ENCODE data around the gene MKI67.

The MKI67 gene

DNA sequence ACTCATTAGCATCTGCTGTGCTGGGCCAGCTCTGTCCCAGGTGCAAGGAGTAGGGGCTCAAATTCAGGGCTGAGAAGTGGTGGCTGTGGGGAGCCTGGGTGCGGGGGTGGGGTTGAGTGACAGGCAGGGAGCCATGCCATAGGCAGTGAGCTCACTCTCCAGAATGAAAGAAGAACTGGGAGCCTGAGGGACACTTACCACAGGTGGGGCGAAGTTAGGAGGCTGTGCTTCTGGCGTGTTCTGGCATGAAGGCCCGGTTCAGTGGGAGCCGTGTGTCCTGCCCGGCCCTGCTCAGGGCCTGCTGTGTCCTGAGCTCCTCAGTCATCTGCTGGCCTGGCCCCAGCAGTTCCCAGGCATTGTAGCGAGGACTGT lies 62.5 kb downstream of the MKI67 start:
- Histone ChIP-seq H3K27ac (ENCODE audit: low read depth, low read length) (no peak overlapping the region), H3K36me3 (ENCODE audit: control insufficient read depth, insufficient read depth, low read length) (no peaks in the 10 kb centered on the region), H3K4me1 (ENCODE audit: control insufficient read depth, insufficient read depth, low read length) (peaks cover 20% of the 10 kb centered on the region), H3K27me3 (ENCODE audit: control insufficient read depth, insufficient read depth, low read length) (no peaks in the 10 kb centered on the region), H3K9ac (ENCODE audit: low read depth, low read length) (no peak overlapping the region), H3K4me3 (ENCODE audit: low read depth, low read length) (no peak overlapping the region), H3K9me3 (ENCODE audit: control insufficient read depth, insufficient read depth, low read length) (no peaks in the 10 kb centered on the region)

DNA sequence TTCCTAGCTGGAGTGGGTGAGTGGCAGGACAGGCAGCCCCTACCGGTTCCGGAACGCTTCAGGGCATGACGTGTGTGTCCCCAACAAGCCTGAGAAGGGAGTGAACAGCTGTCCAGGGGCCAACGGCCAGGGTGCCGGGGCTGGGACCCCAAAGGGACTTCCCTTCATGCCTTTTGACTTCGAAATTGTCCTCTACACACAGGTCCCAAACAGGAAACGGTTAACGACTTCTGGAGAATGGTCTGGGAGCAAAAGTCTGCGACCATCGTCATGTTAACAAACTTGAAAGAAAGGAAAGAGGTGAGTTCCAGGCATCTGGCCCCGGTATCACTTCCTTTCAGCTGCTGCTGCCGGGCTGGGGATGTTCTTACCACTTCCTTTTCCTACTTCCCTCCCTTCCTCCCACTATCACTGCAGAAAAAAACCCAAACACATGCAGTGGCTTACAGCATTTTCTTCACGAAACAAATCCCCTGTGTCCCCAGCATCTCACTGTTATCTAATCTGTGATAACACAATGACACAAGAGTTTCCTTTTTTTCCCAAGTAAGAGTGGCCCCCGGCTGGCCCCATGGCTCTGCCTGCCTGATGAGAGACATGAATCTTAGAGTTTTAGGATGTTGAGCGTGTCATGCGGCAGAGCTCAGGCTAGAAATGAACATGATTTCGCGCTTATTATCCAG lies 63.2 kb downstream of the MKI67 start:
- peaks cover 20% of the 10 kb centered on the region for H3K4me1 ChIP-seq (ENCODE audit: control insufficient read depth, insufficient read depth, low read length)
- no peak overlapping the region for H3K9ac ChIP-seq (ENCODE audit: low read depth, low read length)
- no peak overlapping the region for H3K27ac ChIP-seq (ENCODE audit: low read depth, low read length)
- H3K9me3 ChIP-seq (ENCODE audit: control insufficient read depth, insufficient read depth, low read length): no peaks in the 10 kb centered on the region
- no peaks in the 10 kb centered on the region for H3K36me3 ChIP-seq (ENCODE audit: control insufficient read depth, insufficient read depth, low read length)
- no peaks in the 10 kb centered on the region for H3K27me3 ChIP-seq (ENCODE audit: control insufficient read depth, insufficient read depth, low read length)
- no peak overlapping the region for H3K4me3 ChIP-seq (ENCODE audit: low read depth, low read length)

- H3K27me3 ChIP-seq (ENCODE audit: control insufficient read depth, insufficient read depth, low read length): no peaks in the 10 kb centered on the region
- H3K36me3 ChIP-seq (ENCODE audit: control insufficient read depth, insufficient read depth, low read length): no peaks in the 10 kb centered on the region
- H3K27ac ChIP-seq (ENCODE audit: low read depth, low read length): no peak overlapping the region
- H3K9ac ChIP-seq (ENCODE audit: low read depth, low read length): no peak overlapping the region; the same call in 1 of the 2 replicates
- no peak overlapping the region for H3K4me3 ChIP-seq (ENCODE audit: low read depth, low read length)
- no peaks in the 10 kb centered on the region for H3K9me3 ChIP-seq (ENCODE audit: control insufficient read depth, insufficient read depth, low read length)
- H3K4me1 ChIP-seq (ENCODE audit: control insufficient read depth, insufficient read depth, low read length): peaks cover 20% of the 10 kb centered on the region
These were observed 63.8 kb downstream of the MKI67 start for GRCh38 chr10:128062331-128062880.

GRCh38 chr10:128061306-128062300 lies 64.6 kb downstream of the MKI67 start:
- Histone ChIP-seq H3K9me3 (ENCODE audit: control insufficient read depth, insufficient read depth, low read length) (no peaks in the 10 kb centered on the region), H3K4me1 (ENCODE audit: control insufficient read depth, insufficient read depth, low read length) (peaks cover 20% of the 10 kb centered on the region), H3K4me3 (ENCODE audit: low read depth, low read length) (no peak overlapping the region), H3K27me3 (ENCODE audit: control insufficient read depth, insufficient read depth, low read length) (no peaks in the 10 kb centered on the region), H3K9ac (ENCODE audit: low read depth, low read length) (no peak overlapping the region), H3K27ac (ENCODE audit: low read depth, low read length) (no peak overlapping the region), H3K36me3 (ENCODE audit: control insufficient read depth, insufficient read depth, low read length) (no peaks in the 10 kb centered on the region)

DNA sequence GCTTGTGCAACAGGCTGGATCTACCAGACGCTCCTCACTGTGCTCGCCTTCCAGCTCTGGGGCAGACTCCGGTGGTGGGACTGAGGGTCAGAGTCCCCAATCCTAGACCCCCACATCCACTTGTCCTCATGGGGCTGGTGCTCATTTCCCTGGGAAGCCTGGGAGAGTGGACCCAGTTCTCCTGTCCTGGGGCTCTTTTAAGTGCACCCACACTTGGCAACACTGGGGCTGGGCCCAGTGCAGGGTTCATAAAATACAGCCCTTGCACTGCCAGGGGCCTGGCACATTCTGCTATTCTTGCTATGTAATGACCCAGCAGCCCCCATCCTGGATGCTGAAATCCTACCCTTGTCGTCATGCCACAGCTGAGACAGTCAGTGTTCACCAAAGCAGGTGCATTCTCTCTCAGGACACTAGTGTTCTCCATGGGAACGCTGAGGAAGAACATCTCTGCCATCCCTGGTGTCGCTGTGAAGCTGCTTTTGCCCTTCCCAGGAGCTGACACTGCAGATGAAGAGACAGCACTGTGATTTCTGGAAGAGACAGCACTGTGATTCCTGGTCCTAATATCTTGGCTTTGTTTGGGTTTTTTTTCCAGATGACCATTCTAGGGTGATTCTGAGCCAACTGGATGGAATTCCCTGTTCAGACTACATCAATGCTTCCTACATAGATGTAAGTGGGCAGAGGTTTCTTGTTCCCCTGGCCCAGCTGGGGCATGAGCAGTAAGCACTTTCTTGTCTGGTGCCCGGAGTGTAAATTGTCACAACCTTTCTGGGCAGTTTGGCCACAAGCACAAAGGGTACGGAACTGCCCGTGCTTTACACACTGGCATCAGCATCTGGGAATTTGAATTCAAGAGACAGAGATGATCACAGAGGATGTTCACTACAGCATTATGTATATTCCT lies 65.6 kb downstream of the MKI67 start:
- Histone ChIP-seq H3K9ac (ENCODE audit: low read depth, low read length) (no peak overlapping the region), H3K27me3 (ENCODE audit: control insufficient read depth, insufficient read depth, low read length) (no peaks in the 10 kb centered on the region), H3K9me3 (ENCODE audit: control insufficient read depth, insufficient read depth, low read length) (no peaks in the 10 kb centered on the region), H3K4me3 (ENCODE audit: low read depth, low read length) (no peak overlapping the region), H3K27ac (ENCODE audit: low read depth, low read length) (no peak overlapping the region), H3K36me3 (ENCODE audit: control insufficient read depth, insufficient read depth, low read length) (no peaks in the 10 kb centered on the region), H3K4me1 (ENCODE audit: control insufficient read depth, insufficient read depth, low read length) (peaks cover 20% of the 10 kb centered on the region)

DNA sequence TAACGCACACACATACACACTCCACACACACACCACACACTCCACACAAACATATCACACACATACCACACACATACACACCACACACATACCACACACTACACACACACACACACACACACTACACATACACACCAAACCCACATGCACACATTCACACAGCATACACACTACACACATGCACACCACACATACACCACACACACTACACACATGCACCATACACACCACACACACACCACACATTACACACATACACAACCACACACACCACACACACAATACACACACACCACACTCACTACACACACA lies 66.3 kb downstream of the MKI67 start:
- Histone ChIP-seq H3K36me3 (ENCODE audit: control insufficient read depth, insufficient read depth, low read length) (no peaks in the 10 kb centered on the region), H3K9me3 (ENCODE audit: control insufficient read depth, insufficient read depth, low read length) (no peaks in the 10 kb centered on the region), H3K9ac (ENCODE audit: low read depth, low read length) (no peak overlapping the region), H3K27me3 (ENCODE audit: control insufficient read depth, insufficient read depth, low read length) (no peaks in the 10 kb centered on the region), H3K4me3 (ENCODE audit: low read depth, low read length) (no peak overlapping the region), H3K4me1 (ENCODE audit: control insufficient read depth, insufficient read depth, low read length) (peaks cover 20% of the 10 kb centered on the region), H3K27ac (ENCODE audit: low read depth, low read length) (no peak overlapping the region)

- no peaks in the 10 kb centered on the region for H3K27me3 ChIP-seq (ENCODE audit: control insufficient read depth, insufficient read depth, low read length)
- H3K36me3 ChIP-seq (ENCODE audit: control insufficient read depth, insufficient read depth, low read length): no peaks in the 10 kb centered on the region
- no peak overlapping the region for H3K9ac ChIP-seq (ENCODE audit: low read depth, low read length)
- no peak overlapping the region for H3K27ac ChIP-seq (ENCODE audit: low read depth, low read length)
- H3K9me3 ChIP-seq (ENCODE audit: control insufficient read depth, insufficient read depth, low read length): no peaks in the 10 kb centered on the region
- peaks cover 20% of the 10 kb centered on the region for H3K4me1 ChIP-seq (ENCODE audit: control insufficient read depth, insufficient read depth, low read length)
- H3K4me3 ChIP-seq (ENCODE audit: low read depth, low read length): no peak overlapping the region
These were observed 66.8 kb downstream of the MKI67 start for GRCh38 chr10:128059266-128059981.

DNA sequence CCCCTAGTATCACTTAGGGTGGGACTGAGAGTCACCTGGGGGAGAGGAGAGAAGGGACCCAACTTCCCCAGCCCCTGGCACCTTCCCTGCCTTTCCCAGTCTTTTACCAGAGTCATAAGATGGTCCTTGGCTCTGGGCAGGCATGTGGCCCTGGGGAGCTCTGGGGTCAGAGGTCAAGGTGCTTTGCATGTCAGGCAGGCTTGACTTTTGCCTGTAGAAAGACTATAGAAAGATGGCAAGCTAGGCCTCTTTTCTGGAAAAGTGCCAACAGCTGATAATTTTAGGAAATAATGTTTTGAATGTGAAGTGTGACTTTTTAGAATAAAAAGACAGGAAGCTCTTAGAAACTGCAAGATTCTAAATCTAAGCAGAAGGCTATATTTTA lies 67.5 kb downstream of the MKI67 start:
- H3K4me1 ChIP-seq (ENCODE audit: control insufficient read depth, insufficient read depth, low read length): peaks cover 16% of the 10 kb centered on the region
- H3K36me3 ChIP-seq (ENCODE audit: control insufficient read depth, insufficient read depth, low read length): no peaks in the 10 kb centered on the region
- H3K4me3 ChIP-seq (ENCODE audit: low read depth, low read length): no peak overlapping the region
- no peak overlapping the region for H3K9ac ChIP-seq (ENCODE audit: low read depth, low read length)
- H3K27me3 ChIP-seq (ENCODE audit: control insufficient read depth, insufficient read depth, low read length): no peaks in the 10 kb centered on the region
- H3K27ac ChIP-seq (ENCODE audit: low read depth, low read length): no peak overlapping the region
- H3K9me3 ChIP-seq (ENCODE audit: control insufficient read depth, insufficient read depth, low read length): no peaks in the 10 kb centered on the region

GRCh38 chr10:128058106-128058749 lies 68.0 kb downstream of the MKI67 start:
- H3K4me1 ChIP-seq (ENCODE audit: control insufficient read depth, insufficient read depth, low read length): peaks cover 11% of the 10 kb centered on the region
- no peaks in the 10 kb centered on the region for H3K36me3 ChIP-seq (ENCODE audit: control insufficient read depth, insufficient read depth, low read length)

More at GRCh38 chr10:128058106-128058749, 68.0 kb downstream of the MKI67 start:
- Histone ChIP-seq H3K9ac (ENCODE audit: low read depth, low read length) (no peak overlapping the region), H3K27ac (ENCODE audit: low read depth, low read length) (no peak overlapping the region), H3K4me3 (ENCODE audit: low read depth, low read length) (no peak overlapping the region), H3K27me3 (ENCODE audit: control insufficient read depth, insufficient read depth, low read length) (no peaks in the 10 kb centered on the region), H3K9me3 (ENCODE audit: control insufficient read depth, insufficient read depth, low read length) (no peaks in the 10 kb centered on the region)
